Endothelial cell of umbilical vein (primary cell): Measurements from ENCODE around the gene ISY1.

Experiments
- CTCF ChIP-seq, 2 donors: IDR thresholded peaks; 1 replicate in 1 of 2; 2 replicates in 1 of 2; pipeline ENCODE4 v1.5.1; 2011; ENCODE audit warnings: low read length in 2 of 2, mild to moderate bottlenecking in 2 of 2, moderate library complexity in 2 of 2, control low read depth in 1 of 2, inconsistent platforms in 1 of 2, low read depth in 1 of 2; ENCODE audit not compliant: insufficient read depth in 1 of 2; ENCODE audit errors: extremely low read depth in 1 of 2
- EZH2 ChIP-seq: IDR thresholded peaks from 2 replicates; pipeline ENCODE4 v1.6.1; 2012; ENCODE audit warnings: borderline replicate concordance, low read depth, mild to moderate bottlenecking, moderate library complexity, low read length, inconsistent platforms; ENCODE audit not compliant: severe bottlenecking
- POLR2A ChIP-seq: IDR thresholded peaks from 2 replicates; pipeline ENCODE4 v1.6.1; 2012; ENCODE audit warnings: low read depth, mild to moderate bottlenecking, control low read depth, low read length
- POLR2AphosphoS5 ChIP-seq: IDR thresholded peaks from 2 replicates; pipeline ENCODE4 v1.6.1; 2012; ENCODE audit warnings: low read depth, mild to moderate bottlenecking, control low read depth, low read length, moderate library complexity; ENCODE audit not compliant: insufficient read depth

GRCh38 chr3:129112308-129113052 is 48.4 kb downstream of the ISY1 start:
- no peak for TF ChIP-seq POLR2A
- no peak for TF ChIP-seq EZH2
- no peak for TF ChIP-seq CTCF (IDR thresholded peaks at IDR 0.05; ENCODE audit: extremely low read depth in 1 of 2, insufficient read depth in 1 of 2, low read depth in 1 of 2, low read length in 2 of 2)
- TF ChIP-seq POLR2AphosphoS5 = no peak
